OCI-M2 (cell line): ENCODE results near the gene NALF2.

Experiments
- DNase-seq: peaks from one replicate; lab custom pipeline; 2025; ENCODE audit not compliant: unreplicated experiment; lab: John Stamatoyannopoulos, UW

NALF2 gene

DNA sequence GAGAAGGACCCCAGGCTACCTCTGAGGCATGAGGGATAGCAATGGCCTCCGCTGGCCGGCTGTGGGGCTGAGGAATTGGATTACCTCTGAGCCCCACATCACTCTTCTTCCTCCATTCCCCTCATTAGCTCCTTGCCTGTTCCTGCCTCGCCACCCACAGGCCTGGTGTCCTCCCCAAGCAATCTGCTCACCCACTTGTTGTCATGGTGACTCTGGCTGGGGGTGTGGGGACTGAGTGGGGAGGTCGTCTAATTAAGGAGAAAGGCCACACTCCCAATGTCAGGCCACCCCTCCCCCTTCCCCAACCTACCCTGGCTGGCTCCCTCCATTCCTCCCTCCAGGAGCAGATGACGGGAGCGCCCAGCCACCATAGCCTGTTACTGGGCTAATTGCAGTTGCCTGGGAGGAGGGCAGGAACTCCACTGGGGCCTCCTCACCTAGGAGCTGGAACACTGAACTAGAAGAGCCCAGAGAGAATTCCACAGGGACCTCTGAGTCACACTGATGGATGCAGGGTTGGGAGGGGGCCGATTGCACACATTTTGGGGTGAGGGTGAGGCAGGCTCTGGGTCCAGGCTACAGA is 20.7 kb downstream of the NALF2 start:
- no peak for DNase-seq

GRCh38 chrX:69530306-69530705 is 26.2 kb downstream of the NALF2 start:
- DNase-seq: no peak

DNA sequence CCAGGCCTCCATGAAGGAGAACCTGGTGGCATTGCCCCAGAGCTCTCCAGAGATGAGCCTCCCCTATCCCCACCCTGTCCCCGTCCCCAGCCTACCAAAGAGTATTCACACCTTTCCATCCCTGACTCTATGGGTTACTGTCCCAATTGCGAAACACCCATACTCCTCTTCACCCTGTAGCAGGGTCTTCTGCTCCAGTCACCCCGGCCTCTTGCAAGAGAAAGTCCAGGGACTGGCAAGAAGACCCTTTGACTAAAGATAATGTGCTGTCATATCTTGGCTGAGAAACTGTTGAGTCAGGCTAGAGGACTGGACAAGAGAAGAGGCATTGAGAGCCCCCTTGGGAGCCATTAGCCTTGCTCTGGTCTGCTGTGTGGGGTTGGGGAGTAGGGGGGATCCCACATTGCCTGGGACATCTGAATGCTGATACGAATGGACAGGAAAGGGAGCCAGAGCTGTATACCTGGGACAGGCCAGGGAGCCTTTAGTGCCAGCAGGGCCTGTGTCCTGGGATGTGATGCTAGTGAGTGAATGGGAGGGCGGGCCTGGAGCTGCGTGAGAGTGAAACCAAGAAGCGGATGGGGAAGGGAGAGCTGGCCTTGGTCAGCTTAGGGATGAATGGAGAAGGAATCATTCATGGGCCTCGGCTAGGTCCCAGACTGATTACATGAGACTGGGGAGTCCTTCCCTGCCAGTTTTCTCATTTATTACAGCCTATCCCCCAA is 27.1 kb downstream of the NALF2 start:
- no peak for DNase-seq

GRCh38 chrX:69535661-69536060 is 31.5 kb downstream of the NALF2 start:
- no peak for DNase-seq

DNA sequence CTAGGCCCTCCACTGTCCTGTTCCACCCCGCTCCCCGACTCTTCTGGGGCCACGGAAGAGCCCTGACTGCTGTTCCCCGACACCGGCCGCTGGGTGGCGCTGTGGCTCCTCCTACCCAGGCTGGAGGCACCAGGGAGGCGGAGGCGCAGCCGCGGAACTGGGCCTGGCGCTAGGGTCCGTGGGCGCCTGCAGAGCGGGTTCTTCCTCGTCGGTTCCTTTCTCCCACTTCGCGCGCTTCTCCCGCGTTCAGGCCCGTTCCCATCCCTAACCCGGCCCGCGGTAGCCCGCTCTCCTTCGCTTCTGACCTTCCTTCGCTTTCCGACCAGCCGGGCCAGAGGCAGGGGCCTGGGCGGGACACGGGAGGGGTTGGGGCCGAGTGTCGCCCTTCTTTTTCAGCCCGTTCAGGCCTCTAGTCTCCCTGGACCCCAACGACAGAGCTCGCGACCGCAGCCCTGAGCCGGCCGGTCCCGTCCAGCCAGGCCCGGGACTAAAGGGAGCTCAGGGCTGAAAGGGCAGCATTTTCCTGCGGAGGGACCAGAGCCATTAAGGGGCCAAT is 34.3 kb downstream of the NALF2 start:
- peak; percentile 4 for DNase-seq

DNA sequence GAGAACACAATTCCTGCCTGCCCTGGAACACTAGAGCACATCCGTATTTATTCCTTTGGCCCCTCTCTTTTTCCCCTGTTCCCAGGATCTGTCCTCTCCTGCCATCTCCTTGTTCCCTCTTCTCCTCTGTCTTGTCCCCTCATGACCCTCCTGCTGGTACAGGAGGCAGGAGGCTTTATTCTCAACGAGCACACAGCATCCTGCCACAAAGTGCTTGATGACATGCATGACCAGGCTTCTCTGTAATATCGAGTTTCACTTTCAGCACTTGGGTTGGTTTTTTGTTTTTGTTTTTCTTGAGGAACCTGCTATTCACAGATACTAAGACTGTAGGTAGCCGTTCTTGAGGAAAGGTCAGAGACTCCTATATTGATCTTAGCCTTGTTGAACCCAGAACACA is 35.3 kb downstream of the NALF2 start:
- no peak for DNase-seq

DNA sequence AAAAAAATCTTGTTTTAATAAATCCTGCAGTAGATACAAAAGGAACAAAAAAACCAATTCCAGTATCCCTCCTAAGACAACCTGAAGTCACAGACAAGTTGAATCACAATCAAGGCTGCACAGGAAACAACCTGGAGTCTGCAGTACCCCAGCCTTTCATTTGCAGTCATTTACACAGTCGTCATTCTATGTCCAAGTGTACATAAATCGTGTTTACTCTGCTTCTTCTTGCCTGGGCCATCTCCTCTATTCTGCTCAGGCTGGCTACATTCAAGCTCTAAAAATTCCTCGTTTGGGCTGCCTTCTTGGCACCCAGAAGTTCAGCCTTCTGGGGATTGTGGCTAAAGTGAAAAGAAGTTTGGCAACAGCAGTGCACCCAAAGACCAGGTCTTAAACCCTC is 37.8 kb downstream of the NALF2 start:
- DNase-seq: no peak

DNA sequence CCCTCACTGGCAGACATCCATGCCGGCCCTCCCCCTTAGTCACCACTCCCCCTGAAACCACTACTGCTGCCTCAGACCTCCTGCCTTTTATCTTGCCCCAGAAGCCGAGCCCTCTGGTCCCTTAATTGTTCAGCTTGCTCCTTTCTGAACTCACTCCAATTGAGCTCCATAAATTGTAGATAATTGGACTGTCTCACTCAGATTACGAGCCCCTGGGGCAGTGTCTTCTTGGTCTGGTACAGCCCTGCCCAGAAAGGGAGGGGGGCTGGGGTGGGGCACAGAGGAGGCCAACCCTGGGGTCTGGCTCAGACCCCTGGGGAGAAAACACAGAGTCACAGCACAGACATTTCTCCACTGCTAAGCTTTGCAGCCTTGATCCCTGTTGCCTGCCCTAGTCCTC is 39.4 kb downstream of the NALF2 start:
- no peak for DNase-seq

GRCh38 chrX:69546417-69546816 is 42.3 kb downstream of the NALF2 start:
- no peak for DNase-seq

DNA sequence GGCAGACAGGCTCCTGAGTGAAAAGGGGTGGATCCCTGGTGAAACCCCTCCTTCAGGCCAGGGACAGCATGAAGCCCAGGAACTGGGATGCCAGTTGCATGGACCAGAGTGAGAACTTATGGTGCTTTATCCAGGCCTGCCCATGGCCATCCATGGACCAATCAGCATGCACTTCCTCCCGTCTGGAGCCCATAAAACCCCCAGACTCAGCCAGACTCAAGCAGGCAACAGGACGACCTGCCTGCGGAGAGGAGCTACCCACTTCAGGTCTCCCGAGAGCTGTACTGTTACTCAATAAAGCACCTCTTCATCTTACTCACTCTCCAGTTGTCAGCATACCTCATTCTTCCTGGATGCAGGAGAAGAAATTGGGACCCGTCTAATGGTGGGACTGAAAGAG is 42.9 kb downstream of the NALF2 start:
- DNase-seq: no peak

- DNase-seq: no peak
Measured at GRCh38 chrX:69551421-69552009, 47.4 kb downstream of the NALF2 start.

DNA sequence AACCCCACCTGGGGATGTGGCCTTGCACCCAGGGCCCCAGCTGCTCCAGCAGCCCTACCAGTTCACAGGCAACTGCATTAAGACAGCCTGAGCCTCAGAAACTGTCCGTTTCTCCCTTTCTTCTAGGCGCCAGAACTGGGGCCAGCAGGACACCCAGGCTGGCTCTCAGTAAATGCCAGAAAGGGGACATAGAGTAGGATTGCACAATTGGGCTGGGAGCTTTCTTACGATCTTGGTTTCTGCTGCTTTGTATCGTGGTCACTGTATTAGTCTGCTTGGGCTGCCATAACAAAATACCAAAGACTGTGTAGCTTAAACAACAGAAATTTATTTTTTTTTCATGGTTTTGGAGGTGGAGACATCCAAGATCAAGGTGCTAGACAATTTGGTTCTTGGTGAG is 48.4 kb downstream of the NALF2 start:
- no peak for DNase-seq
